ENCODE measurements around the gene USP43. TPM values are rescaled to one million over a fixed set of nuclear protein-coding genes. Genes with fewer than 3 reads are reported as not detected.
"Not testable (repeated sequence)": the region's sequence is repeated elsewhere in the genome, so short reads cannot be mapped to it uniquely, and the experiment has no call there.

Gene USP43
- 1 to 10 TPM; 1.1 to 9.2 (median 7.4) TPM for polyA plus RNA-seq (ENCODE audit: insufficient read length in 4 of 4)

GRCh38 chr17:9644910-9645751 lies at the start of gene USP43:
USP43 (plus strand) TSS chr17:9645517; CDS start chr17:9645633, 116 bp downstream.
- DNase-seq (ENCODE audit: low read depth in 4 of 4, low spot score in 3 of 4) = peak in 3 of 4 donors; percentile 35 to 41 (median 37)

- not testable (repeated sequence) for DNase-seq (ENCODE audit: low read depth in 4 of 4, low spot score in 3 of 4)
Measured at GRCh38 chr17:9597638-9598037, 47.7 kb upstream of the USP43 start.

GRCh38 chr17:9598661-9599060 lies 46.7 kb upstream of the USP43 start:
- no peak for DNase-seq (ENCODE audit: low read depth in 4 of 4, low spot score in 3 of 4)

- not testable (repeated sequence) for DNase-seq (ENCODE audit: low read depth in 4 of 4, low spot score in 3 of 4)
Measured at GRCh38 chr17:9604583-9604982, 40.7 kb upstream of the USP43 start.

- DNase-seq (ENCODE audit: low read depth in 4 of 4, low spot score in 3 of 4) = no peak
Measured at GRCh38 chr17:9606453-9606852, 38.9 kb upstream of the USP43 start.

- DNase-seq (ENCODE audit: low read depth in 4 of 4, low spot score in 3 of 4) = not testable (repeated sequence)
Measured at GRCh38 chr17:9607058-9607457, 38.3 kb upstream of the USP43 start.

- DNase-seq (ENCODE audit: low read depth in 4 of 4, low spot score in 3 of 4) = no peak
Measured at GRCh38 chr17:9611557-9611956, 33.8 kb upstream of the USP43 start.

GRCh38 chr17:9612006-9612405 lies 33.3 kb upstream of the USP43 start:
- DNase-seq (ENCODE audit: low read depth in 4 of 4, low spot score in 3 of 4) = peak; percentile 28 to 58 (median 34)

- DNase-seq (ENCODE audit: low read depth in 4 of 4, low spot score in 3 of 4) = no peak
Measured at GRCh38 chr17:9615486-9615885, 29.8 kb upstream of the USP43 start.

GRCh38 chr17:9622961-9623360 lies 22.4 kb upstream of the USP43 start:
- no peak for DNase-seq (ENCODE audit: low read depth in 4 of 4, low spot score in 3 of 4)

GRCh38 chr17:9628509-9628908 lies 16.8 kb upstream of the USP43 start:
- no peak for DNase-seq (ENCODE audit: low read depth in 4 of 4, low spot score in 3 of 4)

GRCh38 chr17:9632741-9633140 lies 12.6 kb upstream of the USP43 start:
- no peak for DNase-seq (ENCODE audit: low read depth in 4 of 4, low spot score in 3 of 4)

GRCh38 chr17:9635340-9635739 lies 10.0 kb upstream of the USP43 start:
- no peak for DNase-seq (ENCODE audit: low read depth in 4 of 4, low spot score in 3 of 4)

- DNase-seq (ENCODE audit: low read depth in 4 of 4, low spot score in 3 of 4) = no peak
Measured at GRCh38 chr17:9636501-9636900, 8.8 kb upstream of the USP43 start.

GRCh38 chr17:9640388-9640787 lies 4.9 kb upstream of the USP43 start:
- not testable (repeated sequence) for DNase-seq (ENCODE audit: low read depth in 4 of 4, low spot score in 3 of 4)

- no peak for DNase-seq (ENCODE audit: low read depth in 4 of 4, low spot score in 3 of 4)
Measured at GRCh38 chr17:9643611-9644010, 1.7 kb upstream of the USP43 start.

GRCh38 chr17:9645851-9646545 lies 681 bp downstream of the USP43 start:
- peak in 1 of 4 donors; percentile 44 for DNase-seq (ENCODE audit: low read depth in 4 of 4, low spot score in 3 of 4)

GRCh38 chr17:9646546-9646885 lies 1.2 kb downstream of the USP43 start:
- DNase-seq (ENCODE audit: low read depth in 4 of 4, low spot score in 3 of 4) = peak in 1 of 4 donors; percentile 3

- peak in 2 of 4 donors; percentile 42 to 60 for DNase-seq (ENCODE audit: low read depth in 4 of 4, low spot score in 3 of 4)
Measured at GRCh38 chr17:9647014-9647413, 1.7 kb downstream of the USP43 start.

GRCh38 chr17:9648521-9649110 lies 3.3 kb downstream of the USP43 start:
- no peak for DNase-seq (ENCODE audit: low read depth in 4 of 4, low spot score in 3 of 4)

- DNase-seq (ENCODE audit: low read depth in 4 of 4, low spot score in 3 of 4) = no peak
Measured at GRCh38 chr17:9658593-9659211, 13.4 kb downstream of the USP43 start.

Measured in left renal pelvis (tissue), 4 donors.